ENCODE results near the gene SMARCA4.

Gene SMARCA4

GRCh38 chr19:11023016-11023415, 62.2 kb downstream of the SMARCA4 start:
- TF ChIP-seq GATA2 (IDR thresholded peaks at IDR 0.05; ENCODE audit: low read depth, low read length): no peak
- no peak for TF ChIP-seq GATA3 (IDR thresholded peaks at IDR 0.05; ENCODE audit: low read depth, low read length)

DNA sequence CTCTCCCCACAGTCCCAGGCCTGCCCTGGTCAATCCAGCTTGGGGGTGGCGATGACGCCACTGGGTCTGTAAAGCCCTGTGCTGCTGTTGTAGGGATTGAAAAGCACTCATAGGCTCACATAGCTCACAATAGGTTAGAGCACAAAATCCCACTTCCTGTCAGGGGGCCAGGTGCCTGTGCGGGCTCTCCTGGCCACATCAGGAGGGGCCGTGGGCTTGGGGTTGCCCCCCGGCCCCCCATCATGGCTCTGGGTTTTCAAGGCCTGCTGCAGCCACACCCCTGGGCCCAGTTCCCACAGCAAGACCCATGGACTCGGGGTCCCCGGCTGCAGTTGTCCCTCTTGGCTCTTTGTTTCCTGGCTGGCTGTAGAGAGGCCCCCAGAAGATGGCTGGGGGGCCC, 62.9 kb downstream of the SMARCA4 start:
- no peak for TF ChIP-seq GATA2 (IDR thresholded peaks at IDR 0.05; ENCODE audit: low read depth, low read length)
- TF ChIP-seq GATA3 (IDR thresholded peaks at IDR 0.05; ENCODE audit: low read depth, low read length): no peak

GRCh38 chr19:11024259-11024658, 63.4 kb downstream of the SMARCA4 start:
- TF ChIP-seq GATA3 (IDR thresholded peaks at IDR 0.05; ENCODE audit: low read depth, low read length): no peak
- TF ChIP-seq GATA2 (IDR thresholded peaks at IDR 0.05; ENCODE audit: low read depth, low read length): no peak

DNA sequence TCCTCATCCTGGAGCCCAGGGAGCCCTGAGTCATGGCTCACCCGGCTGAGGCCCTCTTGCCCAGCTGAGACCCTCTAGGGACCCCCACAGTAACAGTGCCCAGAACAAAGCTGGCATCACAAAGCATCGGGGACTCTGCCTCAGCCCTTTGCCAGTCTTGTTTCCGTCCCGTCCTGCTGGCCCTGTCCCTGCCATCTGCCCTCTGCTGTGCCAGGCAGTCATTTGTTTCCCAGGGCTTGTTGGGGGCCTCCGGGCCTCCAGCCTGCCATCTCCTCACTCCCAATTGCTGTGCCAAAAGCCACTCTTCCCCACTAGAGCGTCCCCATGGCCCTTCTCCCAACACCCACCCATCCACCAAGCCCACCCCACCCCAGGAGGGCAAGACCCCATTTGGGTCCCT, 64.2 kb downstream of the SMARCA4 start:
- TF ChIP-seq GATA2 (IDR thresholded peaks at IDR 0.05; ENCODE audit: low read depth, low read length) (no peak), GATA3 (IDR thresholded peaks at IDR 0.05; ENCODE audit: low read depth, low read length) (no peak)

DNA sequence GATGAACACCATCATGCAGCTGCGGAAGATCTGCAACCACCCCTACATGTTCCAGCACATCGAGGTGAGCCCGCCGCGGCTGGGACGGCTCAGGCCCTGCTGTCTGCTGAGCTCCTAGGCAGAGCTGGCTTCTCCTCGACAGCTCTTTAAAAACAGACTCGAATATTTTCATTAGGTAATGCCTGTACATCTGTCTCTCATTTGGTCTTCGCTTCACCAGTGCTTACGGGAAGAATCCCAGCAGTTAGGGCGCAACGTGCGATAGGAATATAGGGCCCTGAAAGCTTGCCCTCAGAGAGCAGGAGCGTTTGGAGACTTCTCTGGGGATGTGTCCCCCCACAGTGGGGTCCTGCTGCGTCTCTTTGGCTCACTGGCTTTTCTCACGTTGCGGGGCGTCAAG, 64.6 kb downstream of the SMARCA4 start:
- TF ChIP-seq GATA2 (IDR thresholded peaks at IDR 0.05; ENCODE audit: low read depth, low read length) (no peak), GATA3 (IDR thresholded peaks at IDR 0.05; ENCODE audit: low read depth, low read length) (no peak)

GRCh38 chr19:11025997-11026396, 65.2 kb downstream of the SMARCA4 start:
- no peak for TF ChIP-seq GATA2 (IDR thresholded peaks at IDR 0.05; ENCODE audit: low read depth, low read length)
- no peak for TF ChIP-seq GATA3 (IDR thresholded peaks at IDR 0.05; ENCODE audit: low read depth, low read length)

GRCh38 chr19:11027381-11027780, 66.6 kb downstream of the SMARCA4 start:
- TF ChIP-seq GATA3 (IDR thresholded peaks at IDR 0.05; ENCODE audit: low read depth, low read length) (no peak), GATA2 (IDR thresholded peaks at IDR 0.05; ENCODE audit: low read depth, low read length) (no peak)

GRCh38 chr19:11028146-11028545, 67.3 kb downstream of the SMARCA4 start:
- TF ChIP-seq GATA3 (IDR thresholded peaks at IDR 0.05; ENCODE audit: low read depth, low read length): no peak
- TF ChIP-seq GATA2 (IDR thresholded peaks at IDR 0.05; ENCODE audit: low read depth, low read length): no peak

GRCh38 chr19:11031421-11032070, 70.7 kb downstream of the SMARCA4 start:
- TF ChIP-seq GATA3 (IDR thresholded peaks at IDR 0.05; ENCODE audit: low read depth, low read length): no peak
- TF ChIP-seq GATA2 (IDR thresholded peaks at IDR 0.05; ENCODE audit: low read depth, low read length): no peak

- TF ChIP-seq GATA2 (IDR thresholded peaks at IDR 0.05; ENCODE audit: low read depth, low read length) (no peak), GATA3 (IDR thresholded peaks at IDR 0.05; ENCODE audit: low read depth, low read length) (no peak)
Measured at GRCh38 chr19:11033251-11033650, 72.4 kb downstream of the SMARCA4 start.

- TF ChIP-seq GATA2 (IDR thresholded peaks at IDR 0.05; ENCODE audit: low read depth, low read length): no peak
- TF ChIP-seq GATA3 (IDR thresholded peaks at IDR 0.05; ENCODE audit: low read depth, low read length): no peak
Measured at GRCh38 chr19:11033763-11034162, 72.9 kb downstream of the SMARCA4 start.

GRCh38 chr19:11034449-11035213, 73.8 kb downstream of the SMARCA4 start:
- no peak for TF ChIP-seq GATA2 (IDR thresholded peaks at IDR 0.05; ENCODE audit: low read depth, low read length)
- TF ChIP-seq GATA3 (IDR thresholded peaks at IDR 0.05; ENCODE audit: low read depth, low read length): no peak

GRCh38 chr19:11035441-11036377, 74.9 kb downstream of the SMARCA4 start:
- no peak for TF ChIP-seq GATA2 (IDR thresholded peaks at IDR 0.05; ENCODE audit: low read depth, low read length)
- no peak for TF ChIP-seq GATA3 (IDR thresholded peaks at IDR 0.05; ENCODE audit: low read depth, low read length)

GRCh38 chr19:11038511-11038910, 77.7 kb downstream of the SMARCA4 start:
- TF ChIP-seq GATA3 (IDR thresholded peaks at IDR 0.05; ENCODE audit: low read depth, low read length) (no peak), GATA2 (IDR thresholded peaks at IDR 0.05; ENCODE audit: low read depth, low read length) (no peak)

Measured in SH-SY5Y (cell line).